HCT116 (cell line): Measurements from ENCODE around the gene ANKRD44. TPM values are rescaled to one million over a fixed set of nuclear protein-coding genes. Genes with fewer than 3 reads are reported as not detected.

Source experiments
- ATAC-seq: fragments of 200-7000 bp; cut with Tn5 transposase; 2 replicates; pipeline ENCODE4 v1.9.1; 2020; ENCODE audit warnings: mild to moderate bottlenecking, moderate library complexity
- BruUV-seq: library from RNA; stranded (reverse); fragments of 400-500 nt; replicated peaks from 2 replicates; lab custom pipeline; 2021; lab: Mats Ljungman, UMichigan
- CTCF ChIA-PET: fragments of 300-600 bp; sonication (Branson Sonifier 250); formaldehyde crosslinking; loops from one replicate; lab custom pipeline; 2021; ENCODE audit warnings: antibody characterized with exemption; lab: Charles Lee
- POLR2A ChIA-PET: fragments of 300-600, 350-600 bp; sonication (Branson Sonifier 250); formaldehyde crosslinking; loops from one replicate; lab custom pipeline; 2021; ENCODE audit warnings: antibody characterized with exemption; lab: Charles Lee
- RAD21 ChIA-PET, 2 experiments: fragments of 300-600 bp; sonication (Branson Sonifier 250); formaldehyde crosslinking; loops; one replicate each; lab custom pipeline; 2023; ENCODE audit warnings: low total read pairs in 2 of 2; ENCODE audit not compliant: uncharacterized antibody in 2 of 2, unreplicated experiment in 2 of 2, low non-redundant PET in 1 of 2; lab: Charles Lee
- DNase-seq: peaks from one replicate; pipeline ENCODE4 v3.0.0-alpha.2; 2010; ENCODE audit warnings: low read depth, low spot score
- H2AFZ ChIP-seq: fragments of 200-600 bp; shearing (Covaris generic), sonication (generic); 2 replicates; pipeline ENCODE4 v1.6.1; 2017; ENCODE audit warnings: low read depth, mixed run types, mixed read lengths, antibody characterized with exemption, low read length; ENCODE audit not compliant: poor library complexity, severe bottlenecking
- H3K27ac ChIP-seq: 2 replicates; pipeline ENCODE4 v1.5.1; 2012; ENCODE audit warnings: low read depth, low read length
- H3K27me3 ChIP-seq: fragments of 200-600 bp; sonication (generic); 2 replicates; pipeline ENCODE4 v1.6.1; 2016; ENCODE audit warnings: mixed run types, low read length, mixed read lengths; ENCODE audit not compliant: insufficient read depth
- H3K36me3 ChIP-seq, 2 experiments: fragments of 200-500 bp in 1 of 2; fragments of 200-600 bp in 1 of 2; sonication (Bioruptor generic) in 1 of 2; sonication (generic) in 1 of 2; 2 replicates each; pipeline versions ENCODE4 v1.5.1 to v1.6.1; 2014 to 2016; ENCODE audit warnings: low read length in 2 of 2, inconsistent platforms in 1 of 2, mixed read lengths in 1 of 2, mixed run types in 1 of 2; ENCODE audit not compliant: insufficient read depth in 2 of 2, control insufficient read depth in 1 of 2
- H3K4me1 ChIP-seq, 2 experiments: fragments of 200-600 bp in 1 of 2; sonication (generic) in 1 of 2; 2 replicates each; pipeline versions ENCODE4 v1.5.1 to v1.6.1; 2012 to 2017; ENCODE audit warnings: low read length in 2 of 2, inconsistent platforms in 1 of 2, mild to moderate bottlenecking in 1 of 2, mixed read lengths in 1 of 2, mixed run types in 1 of 2, moderate library complexity in 1 of 2; ENCODE audit not compliant: insufficient read depth in 2 of 2, control insufficient read depth in 1 of 2
- H3K4me2 ChIP-seq: fragments of 200-600 bp; sonication (generic); 2 replicates; pipeline ENCODE4 v1.6.1; 2017; ENCODE audit warnings: mixed run types, low read length, mixed read lengths
- H3K4me3 ChIP-seq, 2 experiments: fragments of 200-600 bp in 1 of 2; sonication (generic) in 1 of 2; replicated peaks in 1 of 2; 2 replicates each; pipeline ENCODE4 v1.5.1; 2011 to 2016; ENCODE audit warnings: low read length in 2 of 2, control low read depth in 1 of 2, low read depth in 1 of 2, mild to moderate bottlenecking in 1 of 2, mixed read lengths in 1 of 2, mixed run types in 1 of 2
- H3K79me2 ChIP-seq: fragments of 200-600 bp; sonication (generic); 2 replicates; pipeline ENCODE4 v1.6.1; 2017; ENCODE audit warnings: mild to moderate bottlenecking, mixed run types, low read length, moderate library complexity, mixed read lengths; ENCODE audit not compliant: insufficient read depth
- H3K9ac ChIP-seq: fragments of 200-600 bp; sonication (generic); 2 replicates; pipeline ENCODE4 v1.6.1; 2016; ENCODE audit warnings: low read length, mixed read lengths
- H3K9me2 ChIP-seq: fragments of 200-600 bp; sonication (generic), shearing (Covaris generic); 2 replicates; pipeline ENCODE4 v1.6.1; 2017; ENCODE audit warnings: mixed run types, mild to moderate bottlenecking, moderate library complexity; ENCODE audit not compliant: insufficient read depth
- H3K9me3 ChIP-seq, 2 experiments: fragments of 200-500 bp in 1 of 2; fragments of 200-600 bp in 1 of 2; sonication (Bioruptor generic) in 1 of 2; sonication (generic) in 1 of 2; 2 replicates each; pipeline ENCODE4 v1.6.1; 2014 to 2017; ENCODE audit warnings: low read length in 2 of 2, mixed read lengths in 2 of 2, inconsistent platforms in 1 of 2, low read depth in 1 of 2, mild to moderate bottlenecking in 1 of 2, mixed run types in 1 of 2, moderate library complexity in 1 of 2; ENCODE audit not compliant: control insufficient read depth in 1 of 2, insufficient read depth in 1 of 2
- H4K20me1 ChIP-seq: fragments of 200-600 bp; sonication (generic), shearing (Covaris generic); 2 replicates; pipeline ENCODE4 v1.6.1; 2017; ENCODE audit warnings: mixed run types, mild to moderate bottlenecking, moderate library complexity; ENCODE audit not compliant: insufficient read depth
- CBX3 ChIP-seq: IDR thresholded peaks from 2 replicates; pipeline ENCODE4 v1.6.1; 2012; ENCODE audit warnings: low read depth
- CTCF ChIP-seq, 3 experiments: fragments of 200-600 bp in 1 of 3; sonication (generic) in 1 of 3; IDR thresholded peaks in 2 of 3; conservative IDR thresholded peaks in 1 of 3; 2 replicates each; pipeline ENCODE4 v1.5.1; 2012 to 2017; ENCODE audit warnings: low read depth in 2 of 3, low read length in 2 of 3, antibody characterized with exemption in 1 of 3, borderline replicate concordance in 1 of 3, control low read depth in 1 of 3, mild to moderate bottlenecking in 1 of 3, mixed read lengths in 1 of 3, mixed run types in 1 of 3, moderate library complexity in 1 of 3; ENCODE audit not compliant: insufficient read depth in 1 of 3
- EGR1 ChIP-seq: IDR thresholded peaks from 2 replicates; pipeline ENCODE4 v1.6.1; 2012; ENCODE audit warnings: low read depth
- ELF1 ChIP-seq: IDR thresholded peaks from 2 replicates; pipeline ENCODE4 v1.6.1; 2012; ENCODE audit warnings: low read depth, borderline replicate concordance
- EZH2 ChIP-seq: fragments of 200-600 bp; sonication (generic); IDR thresholded peaks from 2 replicates; pipeline ENCODE4 v1.6.1; 2017; ENCODE audit warnings: antibody characterized with exemption, mixed run types
- FOSL1 ChIP-seq: IDR thresholded peaks from 2 replicates; pipeline ENCODE4 v1.6.1; 2012; ENCODE audit warnings: low read depth
- JUND ChIP-seq: IDR thresholded peaks from 2 replicates; pipeline ENCODE4 v1.6.1; 2012
- MAX ChIP-seq: IDR thresholded peaks from 2 replicates; pipeline ENCODE4 v1.6.1; 2012
- POLR2A ChIP-seq: IDR thresholded peaks from 2 replicates; pipeline ENCODE4 v1.7.0; 2011; ENCODE audit warnings: borderline replicate concordance; ENCODE audit not compliant: insufficient read depth, insufficient read length; ENCODE audit errors: extremely low read depth
- REST ChIP-seq: IDR thresholded peaks from 2 replicates; pipeline ENCODE4 v1.6.1; 2012; ENCODE audit warnings: low read depth
- SIN3A ChIP-seq: IDR thresholded peaks from 2 replicates; pipeline ENCODE4 v1.6.1; 2012; ENCODE audit warnings: low read depth
- SRF ChIP-seq: IDR thresholded peaks from 2 replicates; pipeline ENCODE4 v1.6.1; 2012; ENCODE audit warnings: low read depth
- TCF7L2 ChIP-seq: IDR thresholded peaks from 2 replicates; pipeline ENCODE4 v1.7.0; 2011; ENCODE audit warnings: borderline replicate concordance, inconsistent platforms; ENCODE audit not compliant: insufficient read depth, insufficient read length; ENCODE audit errors: extremely low read depth
- intact Hi-C: fragments of 100-400 bp; cut with micrococcal nuclease; formaldehyde crosslinking; loops from 2 replicates; pipeline ENCODE4 v1.10.0; 2022
- total RNA-seq: library from RNA; stranded (reverse); gene quantifications from one replicate; pipeline ENCODE4 v1.2.1, GENCODE V29; 2021; ENCODE audit not compliant: unreplicated experiment
- TF ChIP-seq, protein P1 (sequence below): IDR thresholded peaks from 2 replicates; pipeline ENCODE4 v1.6.1; 2012

Gene ANKRD44
- total RNA-seq, 1 experiment from 2014 or later: 2.7 TPM

GRCh38 chr2:197254776-197255530 lies 55.6 kb downstream of the ANKRD44 start:
- Histone ChIP-seq H4K20me1 (no peaks in the 10 kb centered on the region), H3K36me3 (no peaks in the 10 kb centered on the region), H3K4me3 (no peak overlapping the region), H3K4me1 (no peaks in the 10 kb centered on the region), H3K27me3 (no peaks in the 10 kb centered on the region), H3K9me3 (no peaks in the 10 kb centered on the region), H3K9ac (no peak overlapping the region), H3K9me2 (no peaks in the 10 kb centered on the region), H2AFZ (no peak overlapping the region), H3K79me2 (no peaks in the 10 kb centered on the region), H3K27ac (no peak overlapping the region), H3K4me2 (no peak overlapping the region)
- POLR2A ChIA-PET: no interaction called here
- RAD21 ChIA-PET: interaction anchor here in 1 of 2 experiments (0.6 kb wide), 1 partner anchor 9 kb away, joined by 4 read pairs; no protein-coding TSS in a partner anchor
- BruUV-seq: no TSS peak
- no peak for DNase-seq
- CTCF ChIA-PET: no interaction called here
- intact Hi-C loops: no loop called here
- ATAC-seq: no peak
- TF ChIP-seq ELF1: no peak
- TF ChIP-seq CTCF (IDR thresholded peaks at IDR 0.05 in 2 of 3, conservative IDR thresholded peaks at IDR 0.05 in 1 of 3; ENCODE audit: borderline replicate concordance in 1 of 3, insufficient read depth in 1 of 3, low read depth in 2 of 3, low read length in 2 of 3): no peak
- TF ChIP-seq TCF7L2: no peak
- no peak for TF ChIP-seq CBX3
- TF ChIP-seq EGR1: no peak
- TF ChIP-seq SRF: no peak
- no peak for TF ChIP-seq POLR2A

DNA sequence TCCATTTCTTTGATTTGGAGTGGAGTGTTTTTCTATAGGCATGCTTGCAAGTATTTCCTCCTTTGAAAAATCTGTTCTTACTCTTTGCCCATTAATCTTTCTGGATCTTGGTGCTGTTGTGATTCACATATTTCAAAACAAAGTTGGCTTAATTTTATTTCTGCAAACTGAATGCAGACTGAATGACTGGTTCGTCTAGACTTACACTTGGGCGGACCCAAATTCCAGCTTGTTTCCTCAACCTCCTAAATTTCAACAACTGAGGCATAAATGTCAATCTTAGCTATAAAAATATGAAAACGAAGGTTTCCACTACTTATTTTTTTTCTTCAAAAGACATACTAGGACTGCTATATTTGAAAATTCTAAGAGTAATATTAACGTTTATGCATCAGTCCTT lies 59.0 kb downstream of the ANKRD44 start:
- Histone ChIP-seq H3K4me3 (no peak overlapping the region), H3K79me2 (no peaks in the 10 kb centered on the region), H3K27ac (no peak overlapping the region), H3K36me3 (no peaks in the 10 kb centered on the region), H3K27me3 (no peaks in the 10 kb centered on the region), H3K9me2 (no peaks in the 10 kb centered on the region), H3K9me3 (no peaks in the 10 kb centered on the region), H3K4me2 (no peak overlapping the region), H3K9ac (no peak overlapping the region), H3K4me1 (no peaks in the 10 kb centered on the region), H4K20me1 (no peaks in the 10 kb centered on the region), H2AFZ (no peak overlapping the region)
- ChIA-PET CTCF (no interaction called here), POLR2A (no interaction called here), RAD21 (no interaction called here)
- ATAC-seq (no peak), DNase-seq (no peak)
- intact Hi-C loops: no loop called here
- BruUV-seq: no TSS peak
- TF ChIP-seq, protein P1, sequence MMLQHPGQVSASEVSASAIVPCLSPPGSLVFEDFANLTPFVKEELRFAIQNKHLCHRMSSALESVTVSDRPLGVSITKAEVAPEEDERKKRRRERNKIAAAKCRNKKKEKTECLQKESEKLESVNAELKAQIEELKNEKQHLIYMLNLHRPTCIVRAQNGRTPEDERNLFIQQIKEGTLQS: no peak
- no peak for TF ChIP-seq MAX
- no peak for TF ChIP-seq EZH2
- no peak for TF ChIP-seq CBX3
- no peak for TF ChIP-seq SIN3A
- TF ChIP-seq JUND: no peak
- no peak for TF ChIP-seq ELF1
- no peak for TF ChIP-seq REST
- no peak for TF ChIP-seq FOSL1
- no peak for TF ChIP-seq TCF7L2
